ENCODE results near the gene GTPBP3. TPM values are rescaled to one million over a fixed set of nuclear protein-coding genes. Genes with fewer than 3 reads are reported as not detected.

The GTPBP3 gene
- total and polyA plus RNA-seq, 2 of the 13 experiments (the other 11 are each of a cell fraction or from before 2014, with no cell fraction given) = 17.5 to 30.0 TPM

DNA sequence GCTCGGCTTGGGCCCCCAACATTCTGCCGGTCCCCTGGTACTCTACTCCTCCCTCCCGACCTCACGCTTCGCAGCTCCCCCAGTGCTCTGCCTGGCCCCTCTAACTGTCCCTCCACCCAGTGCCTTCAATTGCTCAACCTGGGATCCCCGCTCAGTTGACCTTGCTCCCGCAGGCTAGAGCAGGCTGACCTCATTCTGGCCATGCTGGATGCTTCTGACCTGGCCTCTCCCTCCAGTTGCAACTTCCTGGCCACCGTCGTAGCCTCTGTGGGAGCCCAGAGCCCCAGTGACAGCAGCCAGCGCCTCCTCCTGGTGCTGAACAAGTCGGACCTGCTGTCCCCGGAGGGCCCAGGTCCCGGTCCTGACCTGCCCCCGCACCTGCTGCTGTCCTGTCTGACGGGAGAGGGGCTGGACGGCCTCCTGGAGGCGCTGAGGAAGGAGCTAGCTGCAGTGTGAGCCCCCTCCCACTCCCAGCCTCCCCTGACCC, 3.6 kb downstream of the GTPBP3 start (continued):
- TF ChIP-seq MIER3 (CRISPR knock-in tag; IDR thresholded peaks at IDR 0.05; ENCODE audit: borderline replicate concordance) (no peak), SOX13 (IDR thresholded peaks at IDR 0.05) (no peak), SOX13 (CRISPR knock-in tag; conservative IDR thresholded peaks at IDR 0.05 in 1 of 2, IDR thresholded peaks at IDR 0.05 in 1 of 2) (peak in 1 of 2 experiments; percentile 22; a peak in 1 of 4 replicates), ATF1 (CRISPR knock-in tag; IDR thresholded peaks at IDR 0.05) (no peak), ZNF567 (CRISPR knock-in tag; IDR thresholded peaks at IDR 0.05; ENCODE audit: borderline replicate concordance) (no peak), ZNF672 (CRISPR knock-in tag; IDR thresholded peaks at IDR 0.05) (no peak), ZSCAN30 (CRISPR knock-in tag; IDR thresholded peaks at IDR 0.05) (no peak), ZNF207 (IDR thresholded peaks at IDR 0.05; ENCODE audit: borderline replicate concordance) (no peak), MYC (CRISPR knock-in tag; IDR thresholded peaks at IDR 0.05; ENCODE audit: borderline replicate concordance) (peak; percentile 68), ZNF101 (CRISPR knock-in tag; IDR thresholded peaks at IDR 0.05; ENCODE audit: borderline replicate concordance, low read depth) (no peak), MEIS2 (CRISPR knock-in tag; IDR thresholded peaks at IDR 0.05) (peak; percentile 71; the same call in 1 of the 2 replicates), MTA1 (CRISPR knock-in tag; IDR thresholded peaks at IDR 0.05; ENCODE audit: borderline replicate concordance) (peak; percentile 76; the same call in 1 of the 2 replicates), FOXO1 (CRISPR knock-in tag; IDR thresholded peaks at IDR 0.05) (peak; percentile 29; the same call in 1 of the 2 replicates), KLF16 (CRISPR knock-in tag; IDR thresholded peaks at IDR 0.05) (no peak), ZKSCAN8 (CRISPR knock-in tag; IDR thresholded peaks at IDR 0.05; ENCODE audit: borderline replicate concordance) (0 out of 2 replicates have a peak, but pooled peaks have one; percentile 31), HMGA1 (CRISPR knock-in tag; conservative IDR thresholded peaks at IDR 0.05) (no peak), NCOR1 (IDR thresholded peaks at IDR 0.05; ENCODE audit: borderline replicate concordance, low read length) (no peak; the same call in 1 of the 2 replicates), ZNF841 (CRISPR knock-in tag; IDR thresholded peaks at IDR 0.05; ENCODE audit: borderline replicate concordance) (0 out of 2 replicates have a peak, but pooled peaks have one; percentile 64), ZNF607 (CRISPR knock-in tag; IDR thresholded peaks at IDR 0.05; ENCODE audit: borderline replicate concordance) (peak; percentile 46; the same call in 1 of the 2 replicates), SMAD1 (CRISPR knock-in tag; IDR thresholded peaks at IDR 0.05; ENCODE audit: borderline replicate concordance, low read depth) (no peak)
- TF ChIP-seq, protein P1, sequence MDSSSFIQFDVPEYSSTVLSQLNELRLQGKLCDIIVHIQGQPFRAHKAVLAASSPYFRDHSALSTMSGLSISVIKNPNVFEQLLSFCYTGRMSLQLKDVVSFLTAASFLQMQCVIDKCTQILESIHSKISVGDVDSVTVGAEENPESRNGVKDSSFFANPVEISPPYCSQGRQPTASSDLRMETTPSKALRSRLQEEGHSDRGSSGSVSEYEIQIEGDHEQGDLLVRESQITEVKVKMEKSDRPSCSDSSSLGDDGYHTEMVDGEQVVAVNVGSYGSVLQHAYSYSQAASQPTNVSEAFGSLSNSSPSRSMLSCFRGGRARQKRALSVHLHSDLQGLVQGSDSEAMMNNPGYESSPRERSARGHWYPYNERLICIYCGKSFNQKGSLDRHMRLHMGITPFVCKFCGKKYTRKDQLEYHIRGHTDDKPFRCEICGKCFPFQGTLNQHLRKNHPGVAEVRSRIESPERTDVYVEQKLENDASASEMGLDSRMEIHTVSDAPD (CRISPR knock-in tag; IDR thresholded peaks at IDR 0.05) = 0 out of 2 replicates have a peak, but pooled peaks have one; percentile 28
- TF ChIP-seq, protein P2, sequence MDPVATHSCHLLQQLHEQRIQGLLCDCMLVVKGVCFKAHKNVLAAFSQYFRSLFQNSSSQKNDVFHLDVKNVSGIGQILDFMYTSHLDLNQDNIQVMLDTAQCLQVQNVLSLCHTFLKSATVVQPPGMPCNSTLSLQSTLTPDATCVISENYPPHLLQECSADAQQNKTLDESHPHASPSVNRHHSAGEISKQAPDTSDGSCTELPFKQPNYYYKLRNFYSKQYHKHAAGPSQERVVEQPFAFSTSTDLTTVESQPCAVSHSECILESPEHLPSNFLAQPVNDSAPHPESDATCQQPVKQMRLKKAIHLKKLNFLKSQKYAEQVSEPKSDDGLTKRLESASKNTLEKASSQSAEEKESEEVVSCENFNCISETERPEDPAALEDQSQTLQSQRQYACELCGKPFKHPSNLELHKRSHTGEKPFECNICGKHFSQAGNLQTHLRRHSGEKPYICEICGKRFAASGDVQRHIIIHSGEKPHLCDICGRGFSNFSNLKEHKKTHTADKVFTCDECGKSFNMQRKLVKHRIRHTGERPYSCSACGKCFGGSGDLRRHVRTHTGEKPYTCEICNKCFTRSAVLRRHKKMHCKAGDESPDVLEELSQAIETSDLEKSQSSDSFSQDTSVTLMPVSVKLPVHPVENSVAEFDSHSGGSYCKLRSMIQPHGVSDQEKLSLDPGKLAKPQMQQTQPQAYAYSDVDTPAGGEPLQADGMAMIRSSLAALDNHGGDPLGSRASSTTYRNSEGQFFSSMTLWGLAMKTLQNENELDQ (CRISPR knock-in tag; IDR thresholded peaks at IDR 0.05; ENCODE audit: borderline replicate concordance) = no peak
- TF ChIP-seq, protein P3, sequence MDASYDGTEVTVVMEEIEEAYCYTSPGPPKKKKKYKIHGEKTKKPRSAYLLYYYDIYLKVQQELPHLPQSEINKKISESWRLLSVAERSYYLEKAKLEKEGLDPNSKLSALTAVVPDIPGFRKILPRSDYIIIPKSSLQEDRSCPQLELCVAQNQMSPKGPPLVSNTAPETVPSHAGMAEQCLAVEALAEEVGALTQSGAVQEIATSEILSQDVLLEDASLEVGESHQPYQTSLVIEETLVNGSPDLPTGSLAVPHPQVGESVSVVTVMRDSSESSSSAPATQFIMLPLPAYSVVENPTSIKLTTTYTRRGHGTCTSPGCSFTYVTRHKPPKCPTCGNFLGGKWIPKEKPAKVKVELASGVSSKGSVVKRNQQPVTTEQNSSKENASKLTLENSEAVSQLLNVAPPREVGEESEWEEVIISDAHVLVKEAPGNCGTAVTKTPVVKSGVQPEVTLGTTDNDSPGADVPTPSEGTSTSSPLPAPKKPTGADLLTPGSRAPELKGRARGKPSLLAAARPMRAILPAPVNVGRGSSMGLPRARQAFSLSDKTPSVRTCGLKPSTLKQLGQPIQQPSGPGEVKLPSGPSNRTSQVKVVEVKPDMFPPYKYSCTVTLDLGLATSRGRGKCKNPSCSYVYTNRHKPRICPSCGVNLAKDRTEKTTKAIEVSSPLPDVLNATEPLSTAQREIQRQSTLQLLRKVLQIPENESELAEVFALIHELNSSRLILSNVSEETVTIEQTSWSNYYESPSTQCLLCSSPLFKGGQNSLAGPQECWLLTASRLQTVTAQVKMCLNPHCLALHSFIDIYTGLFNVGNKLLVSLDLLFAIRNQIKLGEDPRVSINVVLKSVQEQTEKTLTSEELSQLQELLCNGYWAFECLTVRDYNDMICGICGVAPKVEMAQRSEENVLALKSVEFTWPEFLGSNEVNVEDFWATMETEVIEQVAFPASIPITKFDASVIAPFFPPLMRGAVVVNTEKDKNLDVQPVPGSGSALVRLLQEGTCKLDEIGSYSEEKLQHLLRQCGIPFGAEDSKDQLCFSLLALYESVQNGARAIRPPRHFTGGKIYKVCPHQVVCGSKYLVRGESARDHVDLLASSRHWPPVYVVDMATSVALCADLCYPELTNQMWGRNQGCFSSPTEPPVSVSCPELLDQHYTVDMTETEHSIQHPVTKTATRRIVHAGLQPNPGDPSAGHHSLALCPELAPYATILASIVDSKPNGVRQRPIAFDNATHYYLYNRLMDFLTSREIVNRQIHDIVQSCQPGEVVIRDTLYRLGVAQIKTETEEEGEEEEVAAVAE (CRISPR knock-in tag; IDR thresholded peaks at IDR 0.05; ENCODE audit: borderline replicate concordance) = peak; percentile 21; the same call in 1 of the 2 replicates
